GM12891 (cell line): ENCODE measurements around the gene KIAA0040.

Source experiments
- POLR2A ChIP-seq: IDR thresholded peaks from 2 replicates; pipeline ENCODE4 v1.6.1; 2011; ENCODE audit warnings: low read depth, low read length, control low read depth
- POLR2AphosphoS5 ChIP-seq: IDR thresholded peaks from 2 replicates; pipeline ENCODE4 v1.6.1; 2011; ENCODE audit warnings: low read depth, low read length, control low read depth
- POU2F2 ChIP-seq: IDR thresholded peaks from 2 replicates; pipeline ENCODE4 v1.6.1; 2011; ENCODE audit warnings: low read depth, mild to moderate bottlenecking, control low read depth, low read length, moderate library complexity
- SPI1 ChIP-seq: IDR thresholded peaks from 2 replicates; pipeline ENCODE4 v1.6.1; 2011; ENCODE audit warnings: low read depth, low read length, control low read depth
- TAF1 ChIP-seq: IDR thresholded peaks from 2 replicates; pipeline ENCODE4 v1.6.1; 2011; ENCODE audit warnings: low read depth, low read length, control low read depth

DNA sequence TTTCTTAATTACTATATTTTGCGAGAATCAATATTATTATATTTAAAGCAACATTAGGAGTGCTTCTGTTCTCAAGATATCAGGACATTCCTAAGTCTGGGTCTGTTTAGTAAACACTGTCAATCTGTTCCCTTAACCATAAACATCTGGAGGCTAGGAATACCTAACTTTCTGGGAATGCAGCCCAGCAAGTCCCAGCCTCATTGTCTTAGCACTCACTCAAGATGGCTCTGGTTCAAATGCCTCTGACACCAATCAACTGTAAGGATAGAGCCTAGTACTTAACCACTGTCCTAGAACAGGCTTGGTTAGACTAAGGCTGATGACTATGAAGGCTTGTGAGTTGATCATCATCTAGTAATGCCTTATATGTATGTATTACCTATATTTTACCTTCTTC lies 63.4 kb downstream of the KIAA0040 start:
- TF ChIP-seq POLR2A (no peak), SPI1 (no peak), TAF1 (no peak), POU2F2 (no peak), POLR2AphosphoS5 (no peak)
